Subcutaneous abdominal adipose tissue (tissue), 5 donors: Measurements from ENCODE around the gene DHRS2.
"Not testable (repeated sequence)": the region's sequence is repeated elsewhere in the genome, so short reads cannot be mapped to it uniquely, and the experiment has no call there.

Experiments used
- H3K27ac ChIP-seq: one replicate; pipeline ENCODE4 v1.7.0; 2013; ENCODE audit warnings: low read depth, mild to moderate bottlenecking, inconsistent platforms, low read length, moderate library complexity
- H3K27me3 ChIP-seq, 5 donors: one replicate each; pipeline ENCODE4 v1.7.0; 2013; ENCODE audit warnings: low read length in 5 of 5, inconsistent platforms in 1 of 5; ENCODE audit not compliant: control insufficient read depth in 5 of 5, insufficient read depth in 4 of 5
- H3K36me3 ChIP-seq, 5 donors: one replicate each; pipeline ENCODE4 v1.7.0; 2013; ENCODE audit warnings: low read length in 5 of 5; ENCODE audit not compliant: control insufficient read depth in 5 of 5, insufficient read depth in 5 of 5
- H3K4me1 ChIP-seq, 5 donors: one replicate each; pipeline ENCODE4 v1.7.0; 2013; ENCODE audit warnings: low read length in 5 of 5, mild to moderate bottlenecking in 3 of 5, moderate library complexity in 1 of 5; ENCODE audit not compliant: control insufficient read depth in 5 of 5, insufficient read depth in 5 of 5
- H3K4me3 ChIP-seq, 5 donors: one replicate each; pipeline ENCODE4 v1.7.0; 2013; ENCODE audit warnings: low read length in 5 of 5, low read depth in 1 of 5
- H3K9ac ChIP-seq, 5 donors: one replicate each; pipeline ENCODE4 v1.7.0; 2013; ENCODE audit warnings: low read length in 5 of 5, mild to moderate bottlenecking in 4 of 5, moderate library complexity in 3 of 5
- H3K9me3 ChIP-seq, 5 donors: one replicate each; pipeline ENCODE4 v1.7.0; 2013; ENCODE audit warnings: low read length in 5 of 5; ENCODE audit not compliant: control insufficient read depth in 5 of 5
- donor health status: healthy.
- donor health status: healthy.
- donor health status: healthy.
- donor health status: healthy.
- donor health status: healthy.

Gene DHRS2, protein sequence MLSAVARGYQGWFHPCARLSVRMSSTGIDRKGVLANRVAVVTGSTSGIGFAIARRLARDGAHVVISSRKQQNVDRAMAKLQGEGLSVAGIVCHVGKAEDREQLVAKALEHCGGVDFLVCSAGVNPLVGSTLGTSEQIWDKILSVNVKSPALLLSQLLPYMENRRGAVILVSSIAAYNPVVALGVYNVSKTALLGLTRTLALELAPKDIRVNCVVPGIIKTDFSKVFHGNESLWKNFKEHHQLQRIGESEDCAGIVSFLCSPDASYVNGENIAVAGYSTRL

DNA sequence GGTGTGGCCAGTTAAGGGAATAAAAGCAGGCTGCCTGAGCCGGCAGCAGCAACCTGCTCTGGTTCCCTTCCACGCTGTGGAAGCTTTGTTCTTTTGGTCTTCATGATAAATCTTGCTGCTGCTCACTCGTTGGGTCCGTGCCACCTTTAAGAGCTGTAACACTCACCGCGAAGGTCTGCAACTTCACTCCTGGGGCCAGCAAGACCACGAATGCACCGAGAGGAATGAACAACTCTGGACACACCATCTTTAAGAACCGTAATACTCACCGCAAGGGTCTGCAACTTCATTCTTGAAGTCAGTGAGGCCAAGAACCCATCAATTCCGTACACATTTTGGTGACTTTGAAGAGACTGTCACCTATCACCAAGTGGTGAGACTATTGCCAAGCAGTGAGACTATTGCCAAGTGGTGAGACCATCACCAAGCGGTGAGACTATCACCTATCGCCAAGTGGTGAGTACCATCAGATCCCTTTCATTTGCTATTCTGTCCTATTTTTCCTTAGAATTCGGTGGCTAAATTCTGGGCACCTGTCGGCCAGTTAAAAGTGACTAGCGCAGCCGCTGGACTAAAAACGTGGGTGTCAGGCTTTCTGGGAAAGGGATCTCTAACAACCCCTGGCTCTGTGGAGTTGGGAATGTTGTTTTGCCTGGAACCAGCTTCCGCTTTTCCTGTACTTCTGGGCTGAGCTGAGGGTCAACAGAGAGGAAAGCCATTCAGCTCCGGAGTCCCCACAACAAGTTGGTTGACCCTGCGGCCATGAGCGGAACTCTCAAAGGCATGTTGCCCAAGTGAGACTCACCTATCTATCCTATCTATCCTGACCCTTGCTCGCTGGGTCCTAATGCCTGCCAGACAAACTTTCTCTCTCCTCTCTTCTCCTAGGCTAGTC is at the start of gene DHRS2:
DHRS2 (plus strand) TSS at position 48 of the 895 bp plus-strand sequence. CDS start 2,501 bp downstream, outside the sequence.
- no peak within 1 kb of the TSS for H3K27ac ChIP-seq
- H3K9ac ChIP-seq = no peak within 1 kb of the TSS
- H3K9me3 ChIP-seq = peaks cover 0 to 5% (median 0%) of the 10 kb centered on the region in 5 donors
- peaks cover 0 to 3% (median 0%) of the 10 kb centered on the region in 5 donors for H3K27me3 ChIP-seq
- no peak within 1 kb of the TSS for H3K4me3 ChIP-seq
- peaks cover 3 to 25% (median 9%) of the 10 kb centered on the region in 5 donors for H3K4me1 ChIP-seq
- no peaks in the 10 kb centered on the region for H3K36me3 ChIP-seq

DNA sequence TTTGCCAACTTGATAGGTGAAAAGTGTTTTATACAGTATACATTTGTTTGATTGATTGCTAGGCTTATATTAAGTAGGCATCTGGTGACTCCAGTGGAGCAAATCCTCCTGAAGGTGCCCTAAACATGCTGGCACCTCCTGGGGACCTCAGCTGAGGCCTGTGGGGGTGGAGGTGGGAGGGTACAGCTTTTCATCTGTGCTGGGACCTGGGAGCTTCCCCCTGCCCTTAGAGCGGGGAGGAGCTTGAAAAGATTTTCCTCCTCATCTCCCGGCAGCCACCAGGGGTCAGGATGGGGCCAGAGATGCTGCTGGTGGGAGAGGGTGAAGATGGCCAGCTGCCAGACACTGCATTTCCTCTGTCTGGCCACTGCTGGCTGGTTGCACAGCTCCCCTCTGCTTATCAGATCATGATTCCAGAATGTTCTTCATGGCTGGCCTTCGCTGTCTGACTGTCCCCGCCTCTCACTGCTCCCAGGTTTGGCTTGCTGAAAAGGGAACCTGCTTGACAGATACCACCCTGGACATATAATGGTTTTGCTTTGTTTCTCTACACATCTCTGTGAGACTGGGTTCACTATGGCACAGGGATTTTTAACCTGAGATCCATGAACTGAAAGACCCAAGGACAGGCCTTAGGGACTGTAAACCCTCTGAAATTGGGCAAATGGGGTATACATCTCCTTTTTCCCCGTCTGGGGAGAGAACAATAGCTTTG is 47.1 kb upstream of the DHRS2 start:
- H3K9me3 ChIP-seq = no peaks in the 10 kb centered on the region
- no peaks in the 10 kb centered on the region for H3K36me3 ChIP-seq
- no peaks in the 10 kb centered on the region for H3K27me3 ChIP-seq
- H3K4me1 ChIP-seq = peaks cover 0 to 6% (median 3%) of the 10 kb centered on the region in 5 donors
- no peak overlapping the region for H3K9ac ChIP-seq
- H3K4me3 ChIP-seq = no peak overlapping the region
- H3K27ac ChIP-seq = no peak overlapping the region

DNA sequence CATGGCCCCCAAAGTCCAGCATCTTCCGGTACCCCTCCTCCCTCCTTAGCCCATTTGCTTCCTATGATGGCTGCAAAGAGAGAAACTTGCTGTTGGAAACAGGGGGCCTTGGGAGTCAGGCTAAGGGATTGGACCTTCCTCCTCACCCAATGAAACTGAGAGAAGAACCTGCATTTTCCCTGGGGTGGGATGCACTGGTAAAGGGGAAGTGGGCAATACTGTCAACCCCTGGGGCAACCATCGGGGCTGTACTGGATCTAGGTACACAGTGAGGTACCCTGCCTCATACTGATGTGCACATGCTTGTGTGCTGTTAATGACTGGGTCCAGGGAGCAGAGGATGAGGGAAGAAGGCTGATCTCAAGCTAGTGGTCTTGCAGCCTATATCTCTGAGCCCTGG is 46.6 kb upstream of the DHRS2 start:
- Histone ChIP-seq H3K9me3 (no peaks in the 10 kb centered on the region), H3K9ac (no peak overlapping the region), H3K4me1 (peaks cover 0 to 6% (median 3%) of the 10 kb centered on the region in 5 donors), H3K4me3 (no peak overlapping the region), H3K27me3 (no peaks in the 10 kb centered on the region), H3K36me3 (no peaks in the 10 kb centered on the region), H3K27ac (no peak overlapping the region)

DNA sequence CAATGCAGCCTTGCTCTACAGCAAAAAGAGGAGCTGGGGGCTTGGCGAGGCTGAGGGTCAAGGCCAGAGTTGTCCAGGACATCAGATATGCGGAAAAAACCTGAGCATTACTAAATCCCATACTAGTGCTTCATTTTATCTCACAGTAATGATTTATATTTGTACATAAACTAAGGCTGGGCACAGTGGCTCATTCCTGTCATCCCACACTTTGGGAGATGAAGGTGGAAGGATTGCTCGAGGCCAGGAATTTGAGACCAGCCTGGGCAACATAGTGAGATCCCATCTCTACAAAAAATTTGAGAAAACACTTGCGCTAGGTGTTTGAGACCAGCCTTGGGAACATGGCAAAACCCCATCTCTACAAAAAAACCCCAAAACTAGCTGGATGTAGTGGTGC is 46.0 kb upstream of the DHRS2 start:
- H3K9me3 ChIP-seq = no peaks in the 10 kb centered on the region
- H3K27me3 ChIP-seq = no peaks in the 10 kb centered on the region
- H3K27ac ChIP-seq = no peak overlapping the region
- H3K36me3 ChIP-seq = no peaks in the 10 kb centered on the region
- H3K9ac ChIP-seq = no peak overlapping the region
- H3K4me1 ChIP-seq = peaks cover 0 to 6% (median 3%) of the 10 kb centered on the region in 5 donors
- H3K4me3 ChIP-seq = no peak overlapping the region

DNA sequence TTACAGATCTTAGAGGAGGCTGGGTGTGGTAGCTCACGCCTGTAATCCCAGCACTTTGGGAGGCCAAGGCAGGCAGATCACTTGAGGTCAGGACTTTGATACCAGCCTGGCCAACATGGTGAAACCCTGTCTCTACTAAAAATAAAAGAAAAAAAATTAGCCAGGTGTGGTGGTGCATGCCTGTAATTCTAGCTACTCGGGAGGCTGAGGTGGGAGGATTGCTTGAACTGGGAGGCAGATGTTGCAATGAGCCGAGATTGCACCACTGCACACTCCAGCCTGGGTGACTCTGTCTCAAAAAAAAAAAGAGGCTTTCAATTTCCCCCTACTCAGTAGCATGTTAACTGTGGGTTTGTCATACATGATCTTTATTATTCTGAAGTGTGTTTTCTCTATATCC is 42.0 kb upstream of the DHRS2 start:
- not testable (repeated sequence) for H3K4me1 ChIP-seq, H3K9me3 ChIP-seq, H3K9ac ChIP-seq, H3K36me3 ChIP-seq, H3K27ac ChIP-seq, H3K4me3 ChIP-seq, H3K27me3 ChIP-seq

DNA sequence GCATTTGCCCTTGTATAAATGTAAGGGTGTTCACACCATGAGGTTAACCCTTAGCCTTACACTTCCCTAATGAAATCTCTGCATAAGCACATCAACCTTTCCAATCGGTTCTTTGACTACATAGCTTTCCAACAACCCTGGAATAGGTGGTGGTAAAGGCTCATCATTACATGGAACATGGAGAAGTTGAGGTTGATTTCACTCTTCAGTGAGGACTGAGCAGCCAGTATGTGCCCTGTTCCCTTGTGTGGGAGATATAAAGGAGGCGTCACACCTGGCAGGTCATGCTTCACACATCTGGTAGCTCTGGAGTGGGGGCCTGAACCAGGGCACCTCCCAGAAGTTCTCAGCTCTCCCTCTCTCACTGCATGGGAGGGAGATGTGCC is 35.8 kb upstream of the DHRS2 start:
- H3K4me3 ChIP-seq = no peak overlapping the region
- H3K36me3 ChIP-seq = no peaks in the 10 kb centered on the region
- H3K27ac ChIP-seq = no peak overlapping the region
- H3K4me1 ChIP-seq = no peaks in the 10 kb centered on the region
- H3K9me3 ChIP-seq = no peaks in the 10 kb centered on the region
- no peak overlapping the region for H3K9ac ChIP-seq
- no peaks in the 10 kb centered on the region for H3K27me3 ChIP-seq

DNA sequence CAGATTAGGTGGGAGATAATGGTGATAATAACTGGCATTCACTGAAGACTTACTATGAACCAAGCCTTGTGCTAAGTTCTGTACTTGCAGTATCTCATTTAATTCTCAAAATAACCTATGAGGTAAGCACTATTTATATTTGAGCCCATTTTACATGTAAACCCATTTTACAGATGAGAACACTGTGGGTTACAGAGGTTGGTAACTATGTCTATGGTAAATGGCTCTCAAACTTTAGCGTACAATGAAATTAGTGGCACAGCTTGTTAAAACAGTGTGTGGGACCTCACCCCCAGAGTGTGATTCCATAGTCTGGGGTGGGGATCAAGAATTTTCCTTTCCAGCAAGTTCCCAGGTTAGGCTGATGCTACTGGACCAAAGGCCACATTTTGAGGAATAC is 35.4 kb upstream of the DHRS2 start:
- Histone ChIP-seq H3K27ac (no peak overlapping the region), H3K4me1 (no peaks in the 10 kb centered on the region), H3K9me3 (no peaks in the 10 kb centered on the region), H3K9ac (no peak overlapping the region), H3K27me3 (no peaks in the 10 kb centered on the region), H3K36me3 (no peaks in the 10 kb centered on the region), H3K4me3 (no peak overlapping the region)

DNA sequence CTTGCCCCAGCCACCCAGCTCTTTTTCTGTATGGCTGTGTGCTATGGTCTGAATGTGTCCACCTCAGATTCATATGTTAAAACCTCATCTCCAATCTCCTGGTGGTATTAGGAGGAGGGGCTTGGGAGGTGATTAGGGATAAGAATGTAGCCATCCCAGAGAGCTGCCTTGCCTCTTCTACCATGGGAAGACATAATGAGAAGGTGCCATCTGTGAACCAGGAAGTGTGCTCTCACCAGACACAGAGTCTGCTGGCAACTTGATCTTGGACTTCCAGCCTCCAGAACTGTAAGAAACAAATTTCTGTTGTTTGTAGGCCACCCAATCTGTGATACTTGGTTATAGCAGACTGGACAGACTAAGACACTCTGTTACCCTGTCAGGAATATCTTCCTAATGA is 34.7 kb upstream of the DHRS2 start:
- no peaks in the 10 kb centered on the region for H3K9me3 ChIP-seq
- H3K36me3 ChIP-seq = no peaks in the 10 kb centered on the region
- H3K4me3 ChIP-seq = no peak overlapping the region
- no peak overlapping the region for H3K27ac ChIP-seq
- H3K9ac ChIP-seq = no peak overlapping the region
- peaks cover 0 to 2% (median 0%) of the 10 kb centered on the region in 5 donors for H3K27me3 ChIP-seq
- H3K4me1 ChIP-seq = no peaks in the 10 kb centered on the region

DNA sequence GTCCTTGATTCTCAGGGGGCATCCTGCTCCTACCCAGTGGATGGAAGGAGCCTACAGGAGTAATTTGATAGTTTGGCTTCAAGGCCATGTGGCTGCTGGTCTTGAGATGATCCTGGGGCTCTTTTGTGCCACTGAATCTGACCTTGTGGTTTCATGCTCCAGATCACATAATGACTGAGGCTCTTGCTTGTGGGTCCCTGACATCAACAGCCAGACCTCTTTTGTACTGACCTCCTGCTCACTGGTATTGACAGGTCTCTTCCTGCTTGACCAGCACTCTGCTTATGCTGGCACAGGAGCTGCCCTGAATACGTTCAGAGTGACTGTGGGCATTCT is 34.4 kb upstream of the DHRS2 start:
- H3K36me3 ChIP-seq = no peaks in the 10 kb centered on the region
- no peak overlapping the region for H3K27ac ChIP-seq
- peaks cover 0 to 2% (median 0%) of the 10 kb centered on the region in 5 donors for H3K27me3 ChIP-seq
- H3K4me3 ChIP-seq = no peak overlapping the region
- no peaks in the 10 kb centered on the region for H3K9me3 ChIP-seq
- H3K4me1 ChIP-seq = no peaks in the 10 kb centered on the region
- no peak overlapping the region for H3K9ac ChIP-seq
